PFSK-1 (cell line): ENCODE measurements around the gene BCL3.

Experiments used
- FOXP2 ChIP-seq: optimal IDR thresholded peaks from 2 replicates; pipeline ENCODE3; 2011; ENCODE audit warnings: borderline replicate concordance, control low read depth, inconsistent platforms; ENCODE audit not compliant: insufficient read depth; ENCODE audit errors: extremely low read length, extremely low read depth
- POLR2AphosphoS5 ChIP-seq: IDR thresholded peaks from 2 replicates; pipeline ENCODE4 v1.6.1; 2012; ENCODE audit warnings: low read depth, mild to moderate bottlenecking, control low read depth, low read length, moderate library complexity
- SIN3A ChIP-seq: IDR thresholded peaks from 2 replicates; pipeline ENCODE4 v1.6.1; 2012; ENCODE audit warnings: mild to moderate bottlenecking, low read length, moderate library complexity, borderline replicate concordance; ENCODE audit not compliant: insufficient read depth
- TAF1 ChIP-seq: IDR thresholded peaks from 2 replicates; pipeline ENCODE4 v1.6.1; 2012; ENCODE audit warnings: low read length, control low read depth, borderline replicate concordance; ENCODE audit not compliant: insufficient read depth
- TF ChIP-seq, protein P1 (sequence below), 2 experiments: IDR thresholded peaks; 2 replicates each; pipeline versions ENCODE4 v1.6.1 to v1.8.0; 2011 to 2012; ENCODE audit warnings: low read depth in 2 of 2, low read length in 2 of 2, control low read depth in 1 of 2, inconsistent platforms in 1 of 2, mild to moderate bottlenecking in 1 of 2, moderate library complexity in 1 of 2; ENCODE audit not compliant: insufficient read depth in 1 of 2

DNA sequence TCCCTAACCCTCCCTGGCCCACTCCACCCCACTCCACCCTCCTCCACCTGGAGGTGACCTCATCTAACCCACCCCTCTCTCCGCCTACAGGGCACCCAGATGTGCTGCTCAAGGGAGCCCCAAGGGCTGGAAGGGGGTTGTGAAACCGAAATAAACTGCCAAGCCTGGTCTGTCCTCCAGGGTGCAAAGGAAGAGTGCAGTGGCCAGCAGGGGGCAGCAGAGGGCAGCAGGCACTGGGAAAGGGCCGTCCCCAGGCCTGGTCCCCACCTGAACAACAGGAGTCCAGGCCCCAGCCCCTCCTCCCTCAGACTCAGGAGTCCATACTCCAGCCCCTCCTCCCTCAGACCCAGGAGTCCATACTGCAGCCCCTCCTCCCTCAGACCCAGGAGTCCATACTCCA, 52.0 kb downstream of the BCL3 start:
- no peak for TF ChIP-seq POLR2AphosphoS5
- TF ChIP-seq, protein P1, sequence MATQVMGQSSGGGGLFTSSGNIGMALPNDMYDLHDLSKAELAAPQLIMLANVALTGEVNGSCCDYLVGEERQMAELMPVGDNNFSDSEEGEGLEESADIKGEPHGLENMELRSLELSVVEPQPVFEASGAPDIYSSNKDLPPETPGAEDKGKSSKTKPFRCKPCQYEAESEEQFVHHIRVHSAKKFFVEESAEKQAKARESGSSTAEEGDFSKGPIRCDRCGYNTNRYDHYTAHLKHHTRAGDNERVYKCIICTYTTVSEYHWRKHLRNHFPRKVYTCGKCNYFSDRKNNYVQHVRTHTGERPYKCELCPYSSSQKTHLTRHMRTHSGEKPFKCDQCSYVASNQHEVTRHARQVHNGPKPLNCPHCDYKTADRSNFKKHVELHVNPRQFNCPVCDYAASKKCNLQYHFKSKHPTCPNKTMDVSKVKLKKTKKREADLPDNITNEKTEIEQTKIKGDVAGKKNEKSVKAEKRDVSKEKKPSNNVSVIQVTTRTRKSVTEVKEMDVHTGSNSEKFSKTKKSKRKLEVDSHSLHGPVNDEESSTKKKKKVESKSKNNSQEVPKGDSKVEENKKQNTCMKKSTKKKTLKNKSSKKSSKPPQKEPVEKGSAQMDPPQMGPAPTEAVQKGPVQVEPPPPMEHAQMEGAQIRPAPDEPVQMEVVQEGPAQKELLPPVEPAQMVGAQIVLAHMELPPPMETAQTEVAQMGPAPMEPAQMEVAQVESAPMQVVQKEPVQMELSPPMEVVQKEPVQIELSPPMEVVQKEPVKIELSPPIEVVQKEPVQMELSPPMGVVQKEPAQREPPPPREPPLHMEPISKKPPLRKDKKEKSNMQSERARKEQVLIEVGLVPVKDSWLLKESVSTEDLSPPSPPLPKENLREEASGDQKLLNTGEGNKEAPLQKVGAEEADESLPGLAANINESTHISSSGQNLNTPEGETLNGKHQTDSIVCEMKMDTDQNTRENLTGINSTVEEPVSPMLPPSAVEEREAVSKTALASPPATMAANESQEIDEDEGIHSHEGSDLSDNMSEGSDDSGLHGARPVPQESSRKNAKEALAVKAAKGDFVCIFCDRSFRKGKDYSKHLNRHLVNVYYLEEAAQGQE (IDR thresholded peaks at IDR 0.05; ENCODE audit: insufficient read depth in 1 of 2, low read depth in 2 of 2, low read length in 2 of 2): no peak
- TF ChIP-seq TAF1: no peak
- no peak for TF ChIP-seq SIN3A
- peak; percentile 80 for TF ChIP-seq FOXP2
